Upper lobe of left lung (tissue), 4 donors: ENCODE results near the gene SNCB.

Experiments used
- POLR2A ChIP-seq, 4 donors: fragments of 450-650 bp; IDR thresholded peaks; one replicate each; pipeline ENCODE4 v1.5.1; 2016 to 2017; ENCODE audit warnings: antibody characterized with exemption in 4 of 4, mild to moderate bottlenecking in 2 of 4
- TF ChIP-seq, protein P1 (sequence below), 6 experiments: fragments of 450-650 bp in 4 of 6; fragments of 200-600 bp in 2 of 6; sonication (generic) in 2 of 6; IDR thresholded peaks; one replicate each; pipeline ENCODE4 v1.5.1; 2016 to 2019; ENCODE audit warnings: antibody characterized with exemption in 6 of 6

- no peak for TF ChIP-seq POLR2A (IDR thresholded peaks at IDR 0.05)
- TF ChIP-seq, protein P1, sequence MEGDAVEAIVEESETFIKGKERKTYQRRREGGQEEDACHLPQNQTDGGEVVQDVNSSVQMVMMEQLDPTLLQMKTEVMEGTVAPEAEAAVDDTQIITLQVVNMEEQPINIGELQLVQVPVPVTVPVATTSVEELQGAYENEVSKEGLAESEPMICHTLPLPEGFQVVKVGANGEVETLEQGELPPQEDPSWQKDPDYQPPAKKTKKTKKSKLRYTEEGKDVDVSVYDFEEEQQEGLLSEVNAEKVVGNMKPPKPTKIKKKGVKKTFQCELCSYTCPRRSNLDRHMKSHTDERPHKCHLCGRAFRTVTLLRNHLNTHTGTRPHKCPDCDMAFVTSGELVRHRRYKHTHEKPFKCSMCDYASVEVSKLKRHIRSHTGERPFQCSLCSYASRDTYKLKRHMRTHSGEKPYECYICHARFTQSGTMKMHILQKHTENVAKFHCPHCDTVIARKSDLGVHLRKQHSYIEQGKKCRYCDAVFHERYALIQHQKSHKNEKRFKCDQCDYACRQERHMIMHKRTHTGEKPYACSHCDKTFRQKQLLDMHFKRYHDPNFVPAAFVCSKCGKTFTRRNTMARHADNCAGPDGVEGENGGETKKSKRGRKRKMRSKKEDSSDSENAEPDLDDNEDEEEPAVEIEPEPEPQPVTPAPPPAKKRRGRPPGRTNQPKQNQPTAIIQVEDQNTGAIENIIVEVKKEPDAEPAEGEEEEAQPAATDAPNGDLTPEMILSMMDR (IDR thresholded peaks at IDR 0.05), result no peak
These were observed 41.1 kb downstream of the SNCB start for GRCh38 chr5:176589039-176589769.
